Stimulated activated CD8-positive, alpha-beta memory T cell treated with anti-CD3 and anti-CD28 coated beads, Interleukin-2, amount 100 ng/mL, for 1 hour (primary cell): ENCODE measurements around the gene FGGY.

ENCODE experiments used
- DNase-seq, 2 donors: peaks; one replicate each; pipeline ENCODE4 v3.0.0-alpha.2; 2020; ENCODE audit warnings: low read depth in 2 of 2

The FGGY gene

DNA sequence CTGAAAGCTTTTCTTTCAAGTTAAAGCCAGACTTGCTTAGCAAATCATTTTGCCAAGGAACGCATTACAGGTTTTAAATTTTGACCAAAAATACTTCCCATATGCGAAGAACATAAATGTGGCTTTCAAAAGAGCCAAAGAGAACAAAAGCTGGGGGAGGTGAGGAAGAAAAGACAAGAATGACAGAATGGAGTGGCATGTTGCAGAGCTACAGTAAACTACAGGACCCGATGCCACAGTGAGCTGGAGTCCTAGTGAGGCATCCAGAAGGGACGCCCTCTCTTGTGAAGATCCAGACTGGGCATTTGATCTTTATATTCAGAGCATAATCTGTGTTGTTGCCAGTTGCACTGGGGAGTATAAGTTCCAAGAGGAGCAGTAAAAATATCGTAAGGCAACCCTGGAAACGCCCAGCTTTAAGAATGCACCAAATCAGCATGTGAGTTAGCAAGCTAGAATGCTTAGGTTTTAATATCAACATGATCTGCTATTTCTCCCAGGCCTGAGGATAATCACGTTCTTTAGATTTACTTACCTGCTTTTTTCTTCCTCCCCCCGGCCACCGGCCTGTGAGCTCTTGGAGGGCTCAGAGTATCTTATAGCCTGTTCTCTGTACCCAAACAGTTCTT is 469.4 kb downstream of the FGGY start:
- no peak for DNase-seq

DNA sequence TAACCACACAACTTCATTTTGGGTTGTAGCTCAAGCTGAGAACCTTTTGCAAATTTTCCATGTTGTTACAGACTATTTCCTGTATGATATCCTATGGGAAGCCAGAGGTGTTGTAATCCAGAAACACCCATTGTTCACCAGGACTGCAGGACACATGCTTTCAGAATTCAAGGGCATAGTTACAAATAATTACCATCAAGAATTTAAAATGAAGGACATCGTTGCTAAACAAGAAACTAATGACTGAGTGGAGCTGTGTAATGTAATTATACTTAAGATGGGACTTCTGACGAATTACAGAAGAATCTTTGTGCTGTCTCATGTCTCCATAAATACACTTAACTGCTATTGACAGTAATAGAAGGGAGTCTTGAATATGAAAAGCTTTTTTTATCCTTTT is 470.2 kb downstream of the FGGY start:
- DNase-seq, result no peak

DNA sequence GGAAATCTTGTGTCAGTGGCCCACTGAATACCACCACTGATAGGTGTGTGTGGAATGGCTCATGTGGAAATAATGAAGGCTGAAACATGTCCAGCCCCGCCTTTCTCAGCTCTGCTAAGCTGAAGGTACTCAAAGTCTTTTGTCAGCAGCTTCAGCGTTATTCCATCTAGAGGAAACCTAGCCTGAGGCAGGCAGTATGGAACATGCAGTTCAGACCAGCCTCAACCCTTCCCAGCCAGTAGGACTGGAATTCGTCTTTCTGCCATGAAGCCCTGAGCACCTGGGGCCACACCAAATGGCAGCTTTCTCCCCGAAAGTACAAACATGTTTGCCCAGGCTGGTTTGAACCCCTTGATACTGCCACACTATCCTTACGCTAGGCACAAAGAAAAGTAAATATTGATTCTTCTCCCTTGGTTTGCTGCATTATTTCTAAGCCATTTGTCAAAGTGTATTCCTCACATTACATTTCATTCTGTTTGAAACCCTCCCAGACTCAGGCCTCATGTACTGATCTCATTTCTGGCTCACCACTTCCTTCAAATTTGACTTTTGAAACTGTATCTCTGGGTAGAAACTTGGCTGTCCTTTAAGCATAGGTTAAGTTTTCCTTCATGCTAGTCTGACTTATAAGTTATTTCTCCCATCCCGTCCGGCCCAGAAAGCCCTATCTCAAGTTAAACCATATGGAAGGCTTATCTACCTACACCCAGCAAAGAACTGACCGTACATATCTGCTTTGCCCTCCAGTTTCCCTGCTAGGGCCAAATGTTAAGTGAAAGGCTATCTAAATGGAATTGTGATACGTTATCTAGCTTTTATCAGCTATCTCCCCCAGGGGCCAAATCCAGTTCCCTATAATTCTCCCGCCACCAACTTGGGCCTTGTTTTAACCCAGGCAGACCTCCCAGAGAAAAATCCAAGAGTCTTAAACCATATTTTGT is 472.2 kb downstream of the FGGY start:
- DNase-seq, result no peak

DNA sequence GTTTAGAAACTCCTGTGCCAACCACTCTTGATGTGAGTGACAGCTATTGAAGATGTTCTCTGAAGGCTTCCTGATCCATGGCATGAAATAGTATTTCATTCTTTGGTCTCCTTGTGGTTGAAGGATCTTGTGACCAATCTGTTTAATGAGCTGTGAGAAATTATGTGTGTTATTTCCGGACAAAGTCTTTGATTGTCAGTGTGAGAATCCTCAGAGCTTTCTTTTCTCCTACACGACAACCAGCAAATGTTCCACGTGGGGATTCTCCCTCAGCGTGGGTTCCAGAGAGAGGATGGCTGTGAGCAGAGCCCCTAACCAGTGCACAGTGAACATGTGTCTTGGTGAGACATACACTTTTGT is 472.8 kb downstream of the FGGY start:
- DNase-seq, result no peak

DNA sequence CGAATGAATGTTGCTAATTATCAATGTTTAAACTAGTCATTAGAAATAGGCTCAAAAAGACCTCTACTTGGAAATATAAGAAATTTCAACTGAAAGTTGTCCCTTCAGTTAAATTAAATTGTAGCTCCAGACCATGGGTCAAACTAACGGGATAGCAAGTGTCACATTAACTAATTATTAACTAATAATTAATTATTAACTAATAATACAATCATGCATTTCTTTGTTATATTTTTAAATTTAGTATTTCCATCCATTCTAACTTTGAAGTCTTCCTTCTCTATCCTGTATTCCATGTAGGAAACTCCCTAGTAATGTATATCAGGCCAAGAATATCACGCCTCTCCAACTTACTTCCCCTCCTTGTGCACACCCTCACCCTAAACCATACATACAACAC is 474.5 kb downstream of the FGGY start:
- no peak for DNase-seq

DNA sequence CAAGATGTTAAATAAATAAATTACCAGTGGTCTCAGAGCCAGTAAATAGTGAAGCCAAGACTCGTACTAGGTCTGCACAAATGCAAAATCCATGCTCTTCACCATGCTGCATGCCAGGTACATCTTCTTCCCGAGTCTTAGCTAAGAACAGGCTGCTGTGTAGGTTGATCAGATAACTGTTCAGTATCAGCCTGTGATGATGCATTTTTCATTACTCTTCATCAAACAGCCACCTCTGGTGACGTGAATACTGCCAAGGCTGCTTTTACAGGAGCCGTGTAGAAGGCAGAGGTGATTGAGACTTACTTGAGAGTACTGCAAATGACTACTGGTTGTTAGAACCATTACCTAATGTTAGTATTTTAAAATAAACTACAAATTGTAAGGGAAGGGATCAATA is 478.6 kb downstream of the FGGY start:
- DNase-seq, result no peak

DNA sequence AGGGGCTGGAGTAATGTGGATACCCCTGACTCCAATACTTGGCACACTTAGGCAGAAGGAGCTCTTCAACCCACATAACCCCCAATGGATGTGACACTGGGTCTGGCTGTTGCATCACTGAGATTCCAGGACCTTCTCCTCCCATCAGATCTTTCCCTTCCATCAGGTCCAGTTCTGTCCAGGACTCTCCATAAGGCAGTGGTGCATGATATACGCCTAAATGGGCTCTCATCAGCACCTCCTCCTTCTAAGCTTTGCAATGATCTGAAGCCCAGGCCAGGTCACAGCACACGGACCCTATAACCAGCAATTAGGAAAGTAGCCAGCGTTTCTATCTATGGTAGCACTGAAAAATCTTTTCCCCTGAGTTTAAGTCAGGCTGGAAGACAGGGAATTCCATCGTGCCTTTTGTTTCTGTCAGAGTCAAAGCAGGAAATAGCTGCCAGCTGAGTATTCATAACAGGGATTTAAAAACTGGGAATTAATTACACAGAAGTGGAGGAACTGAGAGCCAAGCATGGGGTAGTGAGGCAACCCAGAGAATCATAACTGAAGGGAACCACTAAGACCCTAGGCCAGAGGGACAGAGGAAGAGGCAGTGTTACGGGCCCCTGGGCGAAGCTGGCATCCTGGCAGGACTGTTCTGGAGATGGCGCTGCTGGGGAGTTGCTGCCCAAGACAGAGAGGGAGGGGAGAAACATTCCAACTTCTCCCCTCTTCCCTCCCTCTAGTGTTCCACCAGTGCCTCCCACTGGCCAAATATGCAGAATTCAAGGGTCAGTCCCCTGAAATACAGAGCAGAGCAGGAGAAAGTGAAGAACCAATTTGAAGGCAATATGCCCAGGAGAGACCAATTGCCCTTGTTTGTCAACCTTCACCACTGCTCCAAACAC is 480.3 kb downstream of the FGGY start:
- no peak for DNase-seq

DNA sequence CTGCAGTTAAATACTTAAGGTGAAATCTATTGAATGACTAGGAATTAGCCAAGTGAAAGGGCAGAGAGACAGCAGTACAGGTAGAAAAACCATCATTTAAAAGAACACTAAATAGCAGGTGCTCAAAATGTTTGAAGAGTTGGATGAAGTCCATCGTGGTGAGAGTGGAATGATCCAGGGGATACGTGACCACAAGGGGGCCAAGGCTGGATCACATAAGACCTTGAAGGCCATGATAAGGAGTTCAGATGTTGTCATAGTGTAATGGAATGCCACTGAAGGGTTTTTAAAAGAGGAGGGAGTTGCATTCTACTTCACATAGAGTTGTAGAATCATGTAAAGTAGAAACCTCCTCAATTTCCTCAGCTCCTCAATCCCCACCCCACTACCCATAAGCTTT is 483.1 kb downstream of the FGGY start:
- DNase-seq, result no peak

DNA sequence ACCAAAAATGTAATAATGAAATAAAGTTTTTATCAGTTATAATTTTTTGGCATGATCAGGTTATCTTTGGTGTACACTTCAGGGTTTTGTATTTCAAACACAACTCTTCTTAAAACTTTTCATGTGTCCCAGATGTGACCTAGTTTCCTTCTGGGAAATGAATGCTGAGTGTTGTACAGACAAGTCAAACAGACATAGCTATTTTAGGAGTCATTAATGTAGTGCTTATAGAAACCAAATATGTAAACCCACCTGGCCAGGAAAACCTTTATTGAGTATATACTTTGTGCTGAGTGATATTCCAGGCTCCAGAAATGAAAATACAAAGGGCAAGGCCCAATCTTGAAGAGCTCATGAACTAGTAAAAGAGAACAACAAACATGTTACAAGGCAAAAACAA is 491.9 kb downstream of the FGGY start:
- no peak for DNase-seq

DNA sequence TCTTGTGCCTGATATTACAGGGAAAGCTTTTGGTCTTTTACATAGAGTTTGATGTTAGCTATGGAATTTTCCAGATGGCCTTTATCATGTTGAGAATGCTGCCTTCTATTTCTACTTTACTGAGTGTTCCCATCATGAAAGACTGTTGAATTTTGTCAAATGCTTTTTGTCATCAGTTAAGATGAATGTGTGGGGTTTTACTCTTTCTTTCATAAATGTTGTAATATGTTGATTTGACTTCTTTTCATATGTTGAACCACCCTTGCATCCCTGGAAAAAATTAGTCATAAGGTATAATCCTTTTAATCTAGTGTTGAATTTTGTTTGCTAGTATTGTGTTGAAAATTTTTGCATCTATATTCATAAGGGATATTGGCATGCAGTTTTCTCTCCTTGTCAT is 501.7 kb downstream of the FGGY start:
- DNase-seq, result no peak

DNA sequence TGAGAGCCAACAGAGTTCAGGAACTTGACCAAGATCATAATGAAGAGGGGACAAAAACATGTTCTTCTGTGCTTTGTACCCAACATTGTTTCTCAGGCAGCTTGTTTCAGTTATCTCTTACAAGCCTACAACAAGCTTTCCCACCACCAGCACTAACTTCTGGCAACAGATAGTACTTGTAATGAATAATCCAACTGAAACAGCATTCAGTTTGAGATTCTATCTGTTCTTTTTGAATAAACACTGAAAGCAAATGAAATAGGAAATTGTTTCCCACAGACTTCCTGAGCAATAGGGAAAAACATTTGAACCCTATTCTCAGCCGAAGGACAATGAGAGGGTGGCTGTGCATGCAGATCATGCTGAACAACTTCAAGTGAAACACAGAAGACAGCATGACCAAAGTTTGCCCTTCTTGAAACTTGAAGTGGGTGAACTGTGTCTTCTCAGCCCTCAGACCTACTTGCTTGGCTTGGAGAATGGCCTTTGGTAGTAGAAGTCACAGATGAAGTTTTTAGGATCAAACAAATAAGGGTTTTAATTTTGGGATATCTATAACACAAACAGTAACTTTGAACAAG is 506.7 kb downstream of the FGGY start:
- DNase-seq, result no peak

DNA sequence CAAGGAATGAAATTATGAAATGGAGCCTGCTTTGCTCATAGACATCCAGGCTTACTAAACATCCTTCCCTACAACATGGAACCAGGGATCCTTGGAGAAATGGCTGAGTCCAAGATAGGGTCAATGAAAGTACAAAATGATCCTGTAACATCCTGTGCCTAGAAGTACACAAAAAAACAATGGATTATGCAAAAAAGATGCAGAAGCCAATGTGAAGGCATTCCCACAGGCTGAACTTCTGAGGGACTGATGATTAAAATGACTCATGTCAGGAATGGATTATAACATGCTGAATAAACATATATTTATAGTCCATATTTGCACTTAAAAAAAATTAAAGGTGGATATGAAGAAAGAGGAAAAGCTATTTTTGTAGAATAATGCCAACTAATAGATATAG is 507.4 kb downstream of the FGGY start:
- DNase-seq, result no peak

DNA sequence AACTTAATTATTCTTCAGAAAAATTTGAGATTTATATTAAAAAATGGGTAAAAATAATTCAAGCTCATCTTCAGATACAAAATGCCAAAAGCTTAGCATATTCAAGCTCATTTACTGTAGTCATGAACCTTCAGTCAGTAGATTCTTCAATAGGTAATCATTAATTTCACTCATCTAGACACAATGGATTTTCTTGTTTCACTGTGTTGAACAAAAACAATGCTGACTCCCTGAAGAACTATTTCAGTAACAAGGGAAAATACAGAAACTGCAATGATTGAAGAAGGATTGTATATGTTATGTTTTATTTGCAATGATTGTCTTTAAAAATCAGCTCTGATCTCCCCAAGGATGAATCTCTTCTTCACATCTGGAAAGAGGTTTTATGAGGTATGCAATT is 508.7 kb downstream of the FGGY start:
- no peak for DNase-seq
